SK-N-SH (cell line): ENCODE results near the gene HLA-DOA. TPM values are rescaled to one million over a fixed set of nuclear protein-coding genes. Genes with fewer than 3 reads are reported as not detected.

Experiments
- CTCF ChIA-PET: fragments of 300-600, 350-600 bp; formaldehyde crosslinking; extraction: SDS; loops from one replicate; lab custom pipeline; 2021; lab: Yijun Ruan, JAX
- POLR2A ChIA-PET: fragments of 350-600 bp; sonication (Branson Sonifier 250); formaldehyde crosslinking; extraction: SDS; loops from one replicate; lab custom pipeline; 2020; ENCODE audit warnings: antibody characterized with exemption, inconsistent platforms; lab: Yijun Ruan, JAX
- DNase-seq: peaks from one replicate; pipeline ENCODE4 v3.0.0; 2012
- H2AFZ ChIP-seq: fragments of 200-600 bp; sonication (generic); 2 replicates; pipeline ENCODE4 v1.8.1; 2016; ENCODE audit warnings: antibody characterized with exemption, mild to moderate bottlenecking, low read depth
- H3F3A ChIP-seq: fragments of 200-600 bp; sonication (generic); replicated peaks from 2 replicates; pipeline ENCODE3; 2016; ENCODE audit warnings: antibody characterized with exemption, mild to moderate bottlenecking; ENCODE audit not compliant: insufficient read depth
- H3K27ac ChIP-seq, 2 experiments: fragments of 200-500 bp in 1 of 2; fragments of 200-600 bp in 1 of 2; sonication (Bioruptor generic) in 1 of 2; sonication (generic), shearing (Covaris generic) in 1 of 2; 2 replicates each; pipeline versions ENCODE4 v1.5.1 to v1.6.1; 2014 to 2016; ENCODE audit warnings: low read depth in 2 of 2, inconsistent platforms in 1 of 2, low read length in 1 of 2, mild to moderate bottlenecking in 1 of 2, mixed read lengths in 1 of 2
- H3K27me3 ChIP-seq: fragments of 200-600 bp; sonication (generic), shearing (Covaris generic); 2 replicates; pipeline ENCODE4 v1.6.1; 2016; ENCODE audit warnings: mixed run types; ENCODE audit not compliant: insufficient read depth
- H3K36me3 ChIP-seq, 2 experiments: fragments of 200-500 bp in 1 of 2; fragments of 200-600 bp in 1 of 2; sonication (Bioruptor generic) in 1 of 2; sonication (generic) in 1 of 2; replicated peaks in 1 of 2; 2 replicates each; pipeline versions ENCODE3 to v1.5.1; 2014 to 2016; ENCODE audit warnings: low read length in 1 of 2, mild to moderate bottlenecking in 1 of 2; ENCODE audit not compliant: insufficient read depth in 2 of 2, control insufficient read depth in 1 of 2
- H3K4me1 ChIP-seq, 2 experiments: fragments of 200-500 bp in 1 of 2; fragments of 200-600 bp in 1 of 2; sonication (Bioruptor generic) in 1 of 2; sonication (generic), shearing (Covaris generic) in 1 of 2; 2 replicates each; pipeline versions ENCODE4 v1.5.1 to v1.6.1; 2014 to 2016; ENCODE audit warnings: low read depth in 1 of 2, low read length in 1 of 2, mixed run types in 1 of 2; ENCODE audit not compliant: insufficient read depth in 2 of 2, control insufficient read depth in 1 of 2
- H3K4me2 ChIP-seq: fragments of 200-600 bp; sonication (generic), shearing (Covaris generic); 2 replicates; pipeline ENCODE4 v1.6.1; 2017; ENCODE audit warnings: mixed run types
- H3K4me3 ChIP-seq, 2 experiments: fragments of 200-500 bp in 1 of 2; fragments of 200-600 bp in 1 of 2; sonication (Bioruptor generic) in 1 of 2; sonication (generic), shearing (Covaris generic) in 1 of 2; 2 replicates each; pipeline versions ENCODE4 v1.5.1 to v1.8.1; 2014 to 2016; ENCODE audit warnings: low read depth in 2 of 2, inconsistent platforms in 1 of 2, low read length in 1 of 2, mild to moderate bottlenecking in 1 of 2, mixed read lengths in 1 of 2, moderate library complexity in 1 of 2
- H3K79me2 ChIP-seq: fragments of 200-600 bp; sonication (generic); 2 replicates; pipeline ENCODE4 v1.8.1; 2017; ENCODE audit warnings: mild to moderate bottlenecking; ENCODE audit not compliant: insufficient read depth
- H3K9ac ChIP-seq: fragments of 200-600 bp; sonication (generic); 2 replicates; pipeline ENCODE4 v1.6.1; 2017; ENCODE audit warnings: mixed run types
- H3K9me2 ChIP-seq: fragments of 200-600 bp; sonication (generic); 2 replicates; pipeline ENCODE4 v1.6.1; 2017; ENCODE audit warnings: mixed run types
- H3K9me3 ChIP-seq: fragments of 200-600 bp; sonication (generic); 2 replicates; pipeline ENCODE4 v1.6.1; 2017; ENCODE audit warnings: mixed run types, mild to moderate bottlenecking, moderate library complexity
- H4K20me1 ChIP-seq: fragments of 200-600 bp; sonication (generic); 2 replicates; pipeline ENCODE4 v1.6.1; 2017; ENCODE audit warnings: mild to moderate bottlenecking, mixed run types; ENCODE audit not compliant: insufficient read depth
- CHD2 ChIP-seq: fragments of 150-350 bp; IDR thresholded peaks from 2 replicates; pipeline ENCODE4 v1.6.1; 2018; ENCODE audit warnings: low read length; ENCODE audit not compliant: partially characterized antibody
- CTCF ChIP-seq: fragments of 200-600 bp; sonication (generic); IDR thresholded peaks from 2 replicates; pipeline ENCODE4 v1.6.1; 2017; ENCODE audit warnings: antibody characterized with exemption, mild to moderate bottlenecking, moderate library complexity
- ELF1 ChIP-seq: IDR thresholded peaks from 2 replicates; pipeline ENCODE4 v1.4.0; 2012
- JUND ChIP-seq: IDR thresholded peaks from 2 replicates; pipeline ENCODE4 v1.4.0; 2012
- MAX ChIP-seq: IDR thresholded peaks from 2 replicates; pipeline ENCODE4 v1.4.0; 2012; ENCODE audit warnings: low read depth
- PBX3 ChIP-seq: IDR thresholded peaks from 2 replicates; pipeline ENCODE4; 2012
- RAD21 ChIP-seq: IDR thresholded peaks from 2 replicates; pipeline ENCODE4 v1.6.1; 2012; ENCODE audit warnings: mild to moderate bottlenecking, low read length
- SIN3A ChIP-seq: IDR thresholded peaks from 2 replicates; pipeline ENCODE4 v1.6.1; 2012; ENCODE audit warnings: low read depth, mild to moderate bottlenecking, low read length, moderate library complexity, borderline replicate concordance
- SMC3 ChIP-seq: IDR thresholded peaks from 2 replicates; pipeline ENCODE4 v1.6.1; 2012; ENCODE audit warnings: low read depth, low read length, improper control_type of control experiment
- TAF1 ChIP-seq: IDR thresholded peaks from 2 replicates; pipeline ENCODE4 v1.6.1; 2012; ENCODE audit warnings: low read depth, mild to moderate bottlenecking, low read length, moderate library complexity, borderline replicate concordance
- USF2 ChIP-seq: fragments of 150-350 bp; IDR thresholded peaks from 2 replicates; pipeline ENCODE4 v1.6.1; 2017; ENCODE audit warnings: antibody characterized with exemption, low read length, low read depth, borderline replicate concordance
- WGBS: methylation state at CpG from one replicate; pipeline ENCODE4 v1.1.6; 2017; ENCODE audit warnings: low lambda C conversion rate; 5-methylcytosine and 5-hydroxymethylcytosine counted together
- polyA plus RNA-seq, 3 experiments: library from polyadenylated mRNA; depleted of rRNA; stranded (reverse); fragments of >200 nt; gene quantifications; 2 replicates each; pipeline ENCODE4 v1.2.3, GENCODE V29; 2012

Gene HLA-DOA
- polyA plus RNA-seq, 1 of the 3 experiments (the other 2 are of a cell fraction): not detected

- no peak for TF ChIP-seq PBX3
- TF ChIP-seq CTCF: peak; percentile 68
- 0 out of 2 replicates have a peak, but pooled peaks have one; percentile 47 for TF ChIP-seq SIN3A
- TF ChIP-seq RAD21: peak; percentile 58
- TF ChIP-seq MAX: no peak; the same call in 1 of the 2 replicates
These were observed 42.0 kb downstream of the HLA-DOA start (continued) for GRCh38 chr6:32967151-32968091.

GRCh38 chr6:32964776-32965175 lies 44.6 kb downstream of the HLA-DOA start:
- H3K9me3 ChIP-seq: no peaks in the 10 kb centered on the region
- H3K79me2 ChIP-seq: peaks cover 36% of the 10 kb centered on the region
- no peaks in the 10 kb centered on the region for H3K27me3 ChIP-seq
- no peaks in the 10 kb centered on the region for H3K36me3 ChIP-seq
- H3K27ac ChIP-seq: no peak overlapping the region
- no peaks in the 10 kb centered on the region for H3K9me2 ChIP-seq
- DNase-seq: no peak
- POLR2A ChIA-PET: no interaction called here
- no peak overlapping the region for H3K9ac ChIP-seq
- 70% methylated on average over 5 of the region's 5 CpGs for WGBS
- peaks cover 12% of the 10 kb centered on the region for H3F3A ChIP-seq
- H2AFZ ChIP-seq: no peak overlapping the region
- TF ChIP-seq TAF1 (no peak), ELF1 (no peak), USF2 (no peak), PBX3 (no peak), SMC3 (no peak), JUND (no peak), RAD21 (no peak), CHD2 (no peak)
- H4K20me1 ChIP-seq: no peaks in the 10 kb centered on the region
- CTCF ChIA-PET: interaction anchor here (1.0 to 12.0 kb wide), 6 partner anchors 8 to 31 kb away, joined by 4 to 203 read pairs (median 16); partner anchors contain the start of gene HLA-DMA
- no peak overlapping the region for H3K4me3 ChIP-seq
- no peak overlapping the region for H3K4me2 ChIP-seq
- H3K4me1 ChIP-seq: peaks cover 6% of the 10 kb centered on the region in 2 experiments; a peak in 3 of 4 replicates
